Measurements from ENCODE around the gene FPGS. TPM values are rescaled to one million over a fixed set of nuclear protein-coding genes. Genes with fewer than 3 reads are reported as not detected.

FPGS gene
- total RNA-seq, 4 donors from 2014 or later, result 46.1 to 105 (median 71.5) TPM

DNA sequence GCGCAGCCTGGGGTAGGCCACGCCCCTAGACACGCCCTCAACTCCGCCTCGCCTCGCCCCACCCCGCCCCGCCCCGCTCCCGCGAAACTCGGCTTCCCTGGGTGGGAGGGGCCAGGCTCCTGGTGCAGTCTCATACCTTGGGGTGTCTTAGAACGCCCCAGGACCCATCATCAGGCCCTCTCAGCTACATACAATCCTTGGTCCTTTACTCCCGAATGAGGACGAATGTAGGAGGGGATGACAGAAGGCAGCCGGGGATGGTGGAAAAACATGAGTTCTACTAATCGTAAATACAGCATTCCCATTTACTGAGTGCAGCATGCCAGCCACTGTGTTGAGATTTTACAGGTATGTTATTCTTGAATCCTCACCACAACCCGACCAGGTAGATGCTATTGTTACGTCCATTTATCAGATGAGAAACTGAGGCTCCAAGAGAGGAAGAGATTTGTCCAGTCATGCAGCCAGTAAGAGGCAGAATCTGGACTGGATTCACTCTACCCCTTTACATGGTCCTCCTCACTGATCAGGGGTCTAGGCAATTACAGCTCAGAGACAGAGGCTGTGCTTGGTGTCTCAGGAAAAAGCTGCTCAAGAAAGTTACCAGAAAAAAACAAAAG is 31.0 kb upstream of the FPGS start:
- H3K4me3 ChIP-seq, result peak overlapping the region; percentile 43 to 67 (median 51)

DNA sequence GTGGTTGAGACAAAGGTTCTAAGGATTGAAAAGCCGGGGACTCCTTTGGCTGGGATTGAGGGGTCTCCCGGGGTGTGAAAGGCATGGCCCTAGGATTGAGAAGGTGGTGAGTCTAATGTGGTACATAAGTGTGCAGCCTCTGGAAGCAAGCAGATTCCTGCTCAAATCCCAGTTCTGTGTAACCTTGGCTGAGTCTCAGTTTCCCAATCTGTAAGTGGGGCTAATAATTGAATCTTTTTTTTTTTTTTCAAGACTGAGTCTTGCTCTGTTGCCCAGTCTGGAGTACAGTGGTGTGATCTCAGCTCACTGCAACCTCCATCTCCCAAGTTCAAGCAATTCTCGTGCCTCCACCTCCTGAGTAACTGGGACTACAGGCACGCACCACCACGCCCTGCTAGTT is 30.1 kb upstream of the FPGS start:
- H3K4me1 ChIP-seq, result peaks cover 0 to 23% (median 14%) of the 10 kb centered on the region in 4 donors
- no peaks in the 10 kb centered on the region for H3K9me3 ChIP-seq
- DNase-seq, result no peak
- no peaks in the 10 kb centered on the region for H3K27me3 ChIP-seq
- TF ChIP-seq POLR2A (IDR thresholded peaks at IDR 0.05), result no peak
- TF ChIP-seq, protein P1, sequence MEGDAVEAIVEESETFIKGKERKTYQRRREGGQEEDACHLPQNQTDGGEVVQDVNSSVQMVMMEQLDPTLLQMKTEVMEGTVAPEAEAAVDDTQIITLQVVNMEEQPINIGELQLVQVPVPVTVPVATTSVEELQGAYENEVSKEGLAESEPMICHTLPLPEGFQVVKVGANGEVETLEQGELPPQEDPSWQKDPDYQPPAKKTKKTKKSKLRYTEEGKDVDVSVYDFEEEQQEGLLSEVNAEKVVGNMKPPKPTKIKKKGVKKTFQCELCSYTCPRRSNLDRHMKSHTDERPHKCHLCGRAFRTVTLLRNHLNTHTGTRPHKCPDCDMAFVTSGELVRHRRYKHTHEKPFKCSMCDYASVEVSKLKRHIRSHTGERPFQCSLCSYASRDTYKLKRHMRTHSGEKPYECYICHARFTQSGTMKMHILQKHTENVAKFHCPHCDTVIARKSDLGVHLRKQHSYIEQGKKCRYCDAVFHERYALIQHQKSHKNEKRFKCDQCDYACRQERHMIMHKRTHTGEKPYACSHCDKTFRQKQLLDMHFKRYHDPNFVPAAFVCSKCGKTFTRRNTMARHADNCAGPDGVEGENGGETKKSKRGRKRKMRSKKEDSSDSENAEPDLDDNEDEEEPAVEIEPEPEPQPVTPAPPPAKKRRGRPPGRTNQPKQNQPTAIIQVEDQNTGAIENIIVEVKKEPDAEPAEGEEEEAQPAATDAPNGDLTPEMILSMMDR (IDR thresholded peaks at IDR 0.05), result no peak
- no peaks in the 10 kb centered on the region for H3K36me3 ChIP-seq
- no peak overlapping the region for H3K4me3 ChIP-seq
- no peak overlapping the region for H3K27ac ChIP-seq

More for the DNA sequence above, 31.0 kb upstream of the FPGS start:
- TF ChIP-seq, protein P1 (IDR thresholded peaks at IDR 0.05), result no peak
- no peak for TF ChIP-seq POLR2A (IDR thresholded peaks at IDR 0.05)
- no peaks in the 10 kb centered on the region for H3K27me3 ChIP-seq
- H3K27ac ChIP-seq, result peak overlapping the region; percentile 65 to 80 (median 70)
- no peaks in the 10 kb centered on the region for H3K9me3 ChIP-seq
- peaks cover 0 to 24% (median 15%) of the 10 kb centered on the region in 4 donors for H3K4me1 ChIP-seq
- no peaks in the 10 kb centered on the region for H3K36me3 ChIP-seq
- DNase-seq, result no peak

DNA sequence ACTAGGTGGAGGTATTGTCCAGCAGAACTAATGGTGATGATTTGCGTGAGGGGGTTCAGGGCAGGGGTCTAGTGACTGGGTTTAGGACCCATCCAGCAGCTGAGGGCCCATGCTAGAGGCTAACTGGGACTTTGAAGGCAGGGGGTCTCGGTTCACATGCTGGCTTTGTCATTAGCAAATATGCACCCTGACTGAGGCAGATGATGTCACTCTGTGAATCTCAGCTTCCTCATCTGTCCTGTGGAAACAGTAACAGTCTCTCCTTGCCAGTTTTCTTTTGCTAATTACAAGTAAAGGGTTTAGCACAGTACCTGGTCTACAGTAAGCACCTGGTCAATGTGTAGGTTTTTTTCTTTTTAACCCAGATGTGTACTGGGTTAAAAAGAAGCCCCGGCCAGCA is 29.4 kb upstream of the FPGS start:
- Histone ChIP-seq H3K36me3 (no peaks in the 10 kb centered on the region), H3K27me3 (no peaks in the 10 kb centered on the region), H3K4me1 (peaks cover 0 to 20% (median 11%) of the 10 kb centered on the region in 4 donors), H3K27ac (no peak overlapping the region), H3K9me3 (no peaks in the 10 kb centered on the region), H3K4me3 (no peak overlapping the region)
- no peak for DNase-seq
- TF ChIP-seq, protein P1 (IDR thresholded peaks at IDR 0.05), result no peak
- no peak for TF ChIP-seq POLR2A (IDR thresholded peaks at IDR 0.05)

DNA sequence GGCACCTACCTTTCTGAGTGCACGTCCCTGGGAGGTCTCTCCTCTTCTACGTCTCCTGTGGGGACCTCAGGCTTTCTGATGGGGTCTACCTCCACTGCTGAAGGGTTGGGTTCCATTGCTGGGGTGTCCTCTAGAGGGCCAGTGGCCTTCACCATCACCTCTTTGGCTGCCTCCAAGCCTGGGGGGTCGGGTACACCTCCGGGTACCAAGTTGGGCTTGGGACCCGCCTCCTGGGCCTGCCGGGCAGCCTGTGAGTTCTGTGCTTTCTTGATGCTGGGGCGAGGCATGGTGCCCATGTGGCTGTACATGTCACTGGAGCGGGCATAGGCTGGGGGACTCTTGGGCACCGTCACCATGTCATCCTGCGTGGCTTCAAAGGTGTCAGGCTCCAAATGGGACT is 28.7 kb upstream of the FPGS start:
- DNase-seq, result no peak
- no peaks in the 10 kb centered on the region for H3K9me3 ChIP-seq
- no peak overlapping the region for H3K4me3 ChIP-seq
- TF ChIP-seq, protein P1 (IDR thresholded peaks at IDR 0.05), result no peak
- TF ChIP-seq POLR2A (IDR thresholded peaks at IDR 0.05), result no peak
- peaks cover 0 to 19% (median 13%) of the 10 kb centered on the region in 4 donors for H3K4me1 ChIP-seq
- H3K27ac ChIP-seq, result no peak overlapping the region
- no peaks in the 10 kb centered on the region for H3K36me3 ChIP-seq
- H3K27me3 ChIP-seq, result no peaks in the 10 kb centered on the region

DNA sequence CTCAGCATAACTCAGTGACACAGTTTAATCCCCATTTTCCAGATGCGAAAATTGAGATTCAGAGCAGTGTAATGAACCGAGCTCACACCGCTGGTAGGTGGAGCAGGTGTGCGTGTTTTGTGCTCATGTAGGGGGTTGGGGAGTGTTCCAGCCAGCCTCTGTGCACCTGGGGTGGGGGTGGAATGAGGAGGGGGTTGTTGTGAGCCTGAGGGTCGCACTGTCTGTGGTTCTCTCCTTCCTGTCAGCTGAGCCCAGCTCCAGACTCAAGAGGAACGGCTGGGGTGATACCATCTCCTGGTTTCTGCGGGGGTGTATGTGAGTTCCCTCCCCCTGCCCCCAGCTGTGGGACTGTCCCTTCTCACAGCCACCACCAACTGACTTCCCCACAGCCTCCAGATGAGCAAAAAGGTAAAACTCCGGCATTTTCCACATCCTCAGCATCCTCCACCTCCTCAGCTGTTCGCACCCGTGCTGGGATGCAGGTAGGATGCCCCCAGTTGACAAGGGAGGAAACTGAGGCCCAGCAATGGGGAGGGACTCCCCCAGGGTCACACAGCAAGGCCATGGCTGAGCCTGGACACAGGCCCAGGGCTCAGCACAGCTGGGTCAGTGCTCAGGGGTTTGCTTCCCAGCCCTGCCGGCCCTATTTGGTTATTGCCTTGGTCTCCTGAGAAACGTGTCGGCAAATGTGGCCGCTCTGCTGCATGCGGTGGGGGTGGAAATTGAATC is 26.3 kb upstream of the FPGS start:
- peak in 2 of 3 donors; percentile 91 to 93 for DNase-seq
- H3K27ac ChIP-seq, result peak overlapping the region; percentile 27 to 88 (median 74)

More for the DNA sequence above, 26.3 kb upstream of the FPGS start:
- Histone ChIP-seq H3K4me1 (peaks cover 0 to 12% (median 3%) of the 10 kb centered on the region in 4 donors), H3K4me3 (peak overlapping the region; percentile 17 to 50 (median 44)), H3K9me3 (no peaks in the 10 kb centered on the region), H3K36me3 (no peaks in the 10 kb centered on the region), H3K27me3 (no peaks in the 10 kb centered on the region)
- TF ChIP-seq POLR2A (IDR thresholded peaks at IDR 0.05), result no peak
- TF ChIP-seq, protein P1 (IDR thresholded peaks at IDR 0.05), result no peak
